PC-3 (cell line): ENCODE data around the gene RNF175. TPM values are rescaled to one million over a fixed set of nuclear protein-coding genes. Genes with fewer than 3 reads are reported as not detected.
A peak's percentile ranks its signal among the peaks of the same experiment; 100 is the strongest.

Experiments
- ATAC-seq: fragments of 200-7000 bp; cut with Tn5 transposase; 2 replicates; pipeline ENCODE4 v1.9.1; 2020; ENCODE audit warnings: mild to moderate bottlenecking, moderate library complexity
- BruUV-seq: library from RNA; stranded (reverse); fragments of 400-500 nt; replicated peaks from 2 replicates; lab custom pipeline; 2021; lab: Mats Ljungman, UMichigan
- CTCF ChIA-PET: fragments of 300-600 bp; sonication (Branson Sonifier 250); formaldehyde crosslinking; loops from one replicate; lab custom pipeline; 2022; ENCODE audit warnings: antibody characterized with exemption; lab: Charles Lee
- POLR2A ChIA-PET: fragments of 300-600 bp; sonication (Branson Sonifier 250); formaldehyde crosslinking; loops from one replicate; lab custom pipeline; 2022; ENCODE audit warnings: antibody characterized with exemption; ENCODE audit not compliant: unreplicated experiment; lab: Charles Lee
- DNase-seq: peaks from one replicate; pipeline ENCODE4 v3.0.0-alpha.2; 2015
- H2AFZ ChIP-seq: fragments of 300-600 bp; sonication (generic); 2 replicates; pipeline ENCODE4 v1.6.0; 2016; ENCODE audit warnings: antibody characterized with exemption, low read length
- H3F3A ChIP-seq: fragments of 300-600 bp; sonication (generic); one replicate; pipeline ENCODE4 v1.6.0; 2017; ENCODE audit warnings: antibody characterized with exemption, low read length, control low read depth, mild to moderate bottlenecking; ENCODE audit not compliant: unreplicated experiment
- H3K27ac ChIP-seq: fragments of 300-600 bp; sonication (generic); 2 replicates; pipeline ENCODE4 v1.5.1; 2016; ENCODE audit warnings: mild to moderate bottlenecking, low read length
- H3K27me3 ChIP-seq: fragments of 300-600 bp; sonication (generic); 2 replicates; pipeline ENCODE4 v1.6.1; 2016; ENCODE audit warnings: low read length, mixed read lengths
- H3K36me3 ChIP-seq: fragments of 300-600 bp; sonication (generic); 2 replicates; pipeline ENCODE4 v1.6.1; 2016; ENCODE audit warnings: low read depth, mixed run types, low read length, mixed read lengths
- H3K4me1 ChIP-seq: fragments of 300-600 bp; sonication (generic); 2 replicates; pipeline ENCODE4 v1.5.1; 2016; ENCODE audit warnings: low read length; ENCODE audit not compliant: insufficient read depth
- H3K4me2 ChIP-seq: fragments of 300-600 bp; sonication (generic); 2 replicates; pipeline ENCODE4 v1.6.0; 2016; ENCODE audit warnings: low read length
- H3K4me3 ChIP-seq: fragments of 300-600 bp; sonication (generic); 2 replicates; pipeline ENCODE4 v1.5.1; 2016; ENCODE audit warnings: mild to moderate bottlenecking, low read length, mixed read lengths
- H3K79me2 ChIP-seq: fragments of 300-600 bp; sonication (generic); 2 replicates; pipeline ENCODE4 v1.6.1; 2017; ENCODE audit warnings: low read length, mixed read lengths
- H3K9ac ChIP-seq: fragments of 300-600 bp; sonication (generic); 2 replicates; pipeline ENCODE4 v1.6.0; 2016; ENCODE audit warnings: mild to moderate bottlenecking, low read length
- H3K9me2 ChIP-seq: fragments of 300-600 bp; sonication (generic); replicated peaks from 2 replicates; pipeline ENCODE4 v1.6.1; 2016; ENCODE audit warnings: mixed run types, low read length, mixed read lengths
- H3K9me3 ChIP-seq: fragments of 300-600 bp; sonication (generic); 2 replicates; pipeline ENCODE4 v1.6.1; 2016; ENCODE audit warnings: low read length, mixed read lengths
- H4K20me1 ChIP-seq: fragments of 300-600 bp; sonication (generic); 2 replicates; pipeline ENCODE4 v1.6.1; 2016; ENCODE audit warnings: low read length, mixed read lengths
- EZH2 ChIP-seq: fragments of 300-600 bp; sonication (generic); IDR thresholded peaks from one replicate; pipeline ENCODE4 v1.6.1; 2017; ENCODE audit warnings: antibody characterized with exemption, mild to moderate bottlenecking, low read length; ENCODE audit not compliant: unreplicated experiment
- EZH2phosphoT487 ChIP-seq: fragments of 300-600 bp; sonication (generic); IDR thresholded peaks from 2 replicates; pipeline ENCODE4 v1.6.1; 2018; ENCODE audit warnings: mild to moderate bottlenecking, antibody characterized with exemption, low read length, borderline replicate concordance
- intact Hi-C: fragments of 100-400 bp; cut with micrococcal nuclease; formaldehyde crosslinking; loops from 2 replicates; pipeline ENCODE4 v1.9.0; 2023
- total RNA-seq: library from RNA; depleted of rRNA; stranded (reverse); fragments of >200 nt; gene quantifications from 2 replicates; pipeline ENCODE4 v1.2.3, GENCODE V29; 2014
- TF ChIP-seq, protein P1 (sequence below): fragments of 300-600 bp; sonication (generic); conservative IDR thresholded peaks from 2 replicates; pipeline ENCODE4 v1.5.1; 2017; ENCODE audit warnings: antibody characterized with exemption, low read depth, mild to moderate bottlenecking, low read length

The RNF175 gene
- total RNA-seq, 1 experiment from 2014 or later, result not detected

DNA sequence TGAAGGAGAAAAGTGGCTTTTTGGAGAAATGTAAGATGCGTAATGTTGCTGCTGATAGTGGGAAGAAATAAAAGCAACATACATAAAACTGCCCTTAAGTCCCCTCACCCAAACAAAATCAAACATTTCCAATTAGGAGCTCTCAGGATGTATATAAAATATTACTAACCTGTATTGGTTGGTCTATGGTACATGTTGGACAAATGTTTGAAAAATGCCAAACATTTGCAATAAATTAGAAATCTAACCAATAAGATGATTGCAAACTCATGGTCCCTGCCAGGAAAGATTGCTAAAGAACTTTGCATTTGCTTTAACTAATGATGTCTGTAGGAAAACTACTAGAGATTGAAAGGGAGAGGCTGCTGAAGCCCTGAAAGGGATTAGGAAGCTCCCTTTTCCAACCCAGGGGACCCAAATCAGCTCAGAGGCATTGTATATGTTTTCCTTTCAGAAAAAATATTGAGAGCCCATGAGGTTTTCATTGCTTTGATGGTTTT is 27.3 kb upstream of the RNF175 start:
- TF ChIP-seq EZH2phosphoT487, result no peak
- TF ChIP-seq, protein P1, sequence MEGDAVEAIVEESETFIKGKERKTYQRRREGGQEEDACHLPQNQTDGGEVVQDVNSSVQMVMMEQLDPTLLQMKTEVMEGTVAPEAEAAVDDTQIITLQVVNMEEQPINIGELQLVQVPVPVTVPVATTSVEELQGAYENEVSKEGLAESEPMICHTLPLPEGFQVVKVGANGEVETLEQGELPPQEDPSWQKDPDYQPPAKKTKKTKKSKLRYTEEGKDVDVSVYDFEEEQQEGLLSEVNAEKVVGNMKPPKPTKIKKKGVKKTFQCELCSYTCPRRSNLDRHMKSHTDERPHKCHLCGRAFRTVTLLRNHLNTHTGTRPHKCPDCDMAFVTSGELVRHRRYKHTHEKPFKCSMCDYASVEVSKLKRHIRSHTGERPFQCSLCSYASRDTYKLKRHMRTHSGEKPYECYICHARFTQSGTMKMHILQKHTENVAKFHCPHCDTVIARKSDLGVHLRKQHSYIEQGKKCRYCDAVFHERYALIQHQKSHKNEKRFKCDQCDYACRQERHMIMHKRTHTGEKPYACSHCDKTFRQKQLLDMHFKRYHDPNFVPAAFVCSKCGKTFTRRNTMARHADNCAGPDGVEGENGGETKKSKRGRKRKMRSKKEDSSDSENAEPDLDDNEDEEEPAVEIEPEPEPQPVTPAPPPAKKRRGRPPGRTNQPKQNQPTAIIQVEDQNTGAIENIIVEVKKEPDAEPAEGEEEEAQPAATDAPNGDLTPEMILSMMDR, result no peak
- TF ChIP-seq EZH2, result no peak
- Histone ChIP-seq H4K20me1 (no peaks in the 10 kb centered on the region), H3K9ac (no peak overlapping the region), H3K9me3 (no peaks in the 10 kb centered on the region), H3K4me1 (peaks cover 10% of the 10 kb centered on the region), H3K4me3 (no peak overlapping the region), H3K9me2 (no peaks in the 10 kb centered on the region), H3K27ac (no peak overlapping the region), H3K27me3 (peaks cover 34% of the 10 kb centered on the region), H3K4me2 (no peak overlapping the region), H2AFZ (no peak overlapping the region), H3F3A (no peaks in the 10 kb centered on the region), H3K79me2 (no peaks in the 10 kb centered on the region), H3K36me3 (no peaks in the 10 kb centered on the region)
- DNase-seq (no peak), ATAC-seq (no peak)
- intact Hi-C loops, result no loop called here
- CTCF ChIA-PET, result no interaction called here
- BruUV-seq, result no TSS peak
- POLR2A ChIA-PET, result no interaction called here

DNA sequence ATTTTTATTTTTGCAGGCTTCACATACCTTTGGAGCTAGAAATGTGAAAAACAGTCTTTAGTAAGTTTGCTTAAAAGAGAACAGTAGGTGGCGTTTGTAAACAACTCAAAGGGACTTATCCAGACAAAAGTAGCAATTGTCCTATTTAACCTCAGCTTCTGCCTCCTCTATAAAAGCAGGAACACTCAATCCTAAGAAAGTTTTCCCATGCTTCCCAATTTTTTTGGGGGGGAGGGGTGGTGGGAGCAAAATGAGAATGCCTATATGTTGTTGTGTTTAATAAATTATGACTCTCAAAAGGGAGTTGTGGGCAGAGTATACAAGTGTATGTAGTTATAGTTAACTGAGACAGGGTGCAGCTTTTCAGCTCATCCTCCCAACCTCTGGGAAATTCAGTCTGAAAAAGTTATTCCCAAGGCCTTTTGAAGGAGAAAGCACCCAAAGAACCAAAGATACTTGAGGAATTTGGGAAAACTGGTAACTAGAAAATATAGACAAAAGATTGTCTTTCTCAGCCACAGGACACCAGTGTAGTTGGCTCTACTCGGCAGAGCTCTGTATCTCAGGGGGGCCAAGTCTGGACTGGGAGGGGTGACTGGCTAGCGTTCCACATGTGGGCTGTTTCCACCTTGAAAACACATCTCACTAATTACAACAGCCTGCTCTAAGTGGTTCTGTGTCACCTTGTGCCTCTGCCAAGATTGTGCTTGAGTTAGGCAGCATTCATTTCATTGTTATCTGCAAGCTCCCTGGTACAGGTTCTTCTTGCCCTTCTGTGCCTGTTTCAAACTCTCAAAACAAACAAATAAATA is 26.3 kb upstream of the RNF175 start:
- Histone ChIP-seq H3K4me3 (no peak overlapping the region), H3K27me3 (peaks cover 26% of the 10 kb centered on the region), H3K9me2 (no peaks in the 10 kb centered on the region), H2AFZ (no peak overlapping the region), H3F3A (no peaks in the 10 kb centered on the region), H3K36me3 (no peaks in the 10 kb centered on the region), H3K9me3 (no peaks in the 10 kb centered on the region), H3K9ac (no peak overlapping the region), H3K79me2 (no peaks in the 10 kb centered on the region), H3K4me2 (no peak overlapping the region), H3K4me1 (peaks cover 17% of the 10 kb centered on the region), H4K20me1 (no peaks in the 10 kb centered on the region), H3K27ac (no peak overlapping the region)
- intact Hi-C loops, result loop anchor here (1.0 kb wide), 1 partner anchor 528 kb away; no protein-coding TSS in a partner anchor
- CTCF ChIA-PET, result interaction anchor here (0.6 to 1.0 kb wide), 4 partner anchors 102 to 353 kb away, joined by 5 to 8 read pairs (median 6); partner anchors contain the start of gene TLR2
- POLR2A ChIA-PET, result no interaction called here
- no TSS peak for BruUV-seq
- peak; percentile 74 for ATAC-seq
- DNase-seq, result peak; percentile 53
- TF ChIP-seq, protein P1, result peak; percentile 64
- TF ChIP-seq EZH2, result no peak

DNA sequence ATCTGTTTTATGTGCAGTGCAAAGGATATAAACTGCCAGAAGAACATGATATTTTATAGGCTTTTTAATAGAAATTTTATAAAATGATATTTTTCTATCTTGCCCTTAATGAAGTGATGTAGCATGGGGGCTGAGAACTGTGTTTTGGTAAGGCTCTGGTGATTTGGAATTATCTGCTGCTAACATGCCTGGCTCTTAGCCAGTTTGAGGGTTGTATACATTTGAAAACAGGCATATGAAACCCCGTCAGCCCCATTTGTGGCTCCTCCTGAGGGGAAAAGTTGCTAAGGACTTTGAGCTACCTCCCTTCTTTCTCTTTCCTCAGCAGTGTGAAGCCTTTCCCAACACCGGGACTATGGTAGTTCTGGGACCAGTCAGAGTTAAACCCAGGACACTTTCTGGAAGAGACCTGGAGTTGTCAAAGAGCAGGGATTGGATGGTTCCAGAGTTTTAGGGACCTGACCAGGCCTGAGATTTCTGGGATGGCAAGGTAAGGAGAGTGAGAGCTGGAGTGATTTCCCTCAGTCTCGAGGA is 24.4 kb upstream of the RNF175 start:
- no peaks in the 10 kb centered on the region for H4K20me1 ChIP-seq
- H3K4me3 ChIP-seq, result no peak overlapping the region
- intact Hi-C loops, result no loop called here
- no TSS peak for BruUV-seq
- POLR2A ChIA-PET, result no interaction called here
- no peak overlapping the region for H2AFZ ChIP-seq
- peaks cover 17% of the 10 kb centered on the region; the same call in 1 of the 2 replicates for H3K27me3 ChIP-seq
- no peak overlapping the region for H3K4me2 ChIP-seq
- DNase-seq (no peak), ATAC-seq (no peak)
- H3K36me3 ChIP-seq, result no peaks in the 10 kb centered on the region
- H3K4me1 ChIP-seq, result peaks cover 17% of the 10 kb centered on the region
- H3K9me2 ChIP-seq, result no peaks in the 10 kb centered on the region
- H3F3A ChIP-seq, result no peaks in the 10 kb centered on the region
- H3K9me3 ChIP-seq, result no peaks in the 10 kb centered on the region
- no peak overlapping the region for H3K9ac ChIP-seq
- TF ChIP-seq, protein P1, result no peak
- TF ChIP-seq EZH2phosphoT487, result no peak
- TF ChIP-seq EZH2, result no peak
- no peaks in the 10 kb centered on the region for H3K79me2 ChIP-seq
- no peak overlapping the region for H3K27ac ChIP-seq
- CTCF ChIA-PET, result no interaction called here
